HK-2 (cell line): Measurements from ENCODE around the gene HHIPL2.
A peak's percentile ranks its signal among the peaks of the same experiment; 100 is the strongest.
"Not testable (repeated sequence)": the region's sequence is repeated elsewhere in the genome, so short reads cannot be mapped to it uniquely, and the experiment has no call there.

Experiments
- DNase-seq: peaks from one replicate; pipeline ENCODE4 v3.0.0-alpha.2; 2018; ENCODE audit not compliant: unreplicated experiment

HHIPL2 gene

DNA sequence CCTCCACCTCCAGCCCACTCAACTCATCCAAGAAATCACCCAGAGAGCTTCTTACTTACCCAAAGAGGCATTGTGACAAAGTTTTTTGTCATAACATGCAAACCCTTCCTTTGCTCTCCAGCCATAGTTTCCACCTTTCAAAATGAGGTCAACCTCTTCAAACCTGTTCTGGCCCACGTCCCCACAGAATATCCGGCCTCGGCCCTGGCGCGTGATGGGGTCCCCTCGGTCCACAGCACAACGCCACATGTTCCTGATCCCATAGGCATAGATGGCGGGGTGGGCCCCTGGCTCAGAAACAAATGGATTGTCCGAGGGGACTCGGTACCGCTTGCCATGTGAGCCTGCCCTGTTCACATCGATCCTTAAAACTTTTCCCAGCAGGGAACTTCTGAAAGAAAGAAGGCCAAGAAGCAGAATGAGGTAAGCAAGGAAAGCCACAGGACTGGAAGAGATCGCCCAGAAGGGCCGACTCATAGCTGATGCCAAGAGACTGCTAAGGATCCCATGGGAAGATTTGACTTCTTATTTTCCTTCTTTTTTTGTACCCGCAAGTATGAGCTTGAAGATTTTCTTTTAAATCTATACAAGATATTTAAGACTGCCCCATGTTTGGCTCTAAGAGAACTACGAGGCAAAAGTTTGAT lies 7.8 kb downstream of the HHIPL2 start:
- no peak for DNase-seq

GRCh38 chr1:222535455-222535854 lies 12.4 kb downstream of the HHIPL2 start:
- no peak for DNase-seq

DNA sequence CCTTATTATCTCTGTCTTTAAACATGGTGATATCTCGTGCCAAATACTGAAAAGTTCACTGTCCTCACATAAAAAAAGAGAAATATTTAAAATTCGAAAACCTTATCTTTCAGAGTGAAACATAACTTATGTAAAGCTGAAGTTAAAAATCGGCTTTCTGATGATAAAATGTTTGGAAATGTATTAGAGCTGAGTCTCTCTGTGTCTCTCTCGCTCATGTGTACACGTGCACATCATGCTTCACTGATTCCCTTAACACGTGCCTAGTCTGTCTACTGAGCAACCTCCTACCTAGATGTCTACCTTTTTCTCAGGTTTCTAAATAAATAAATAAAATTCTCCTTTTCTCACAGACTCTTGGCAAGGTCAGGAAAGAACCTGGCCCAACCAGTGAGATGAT lies 17.1 kb downstream of the HHIPL2 start:
- DNase-seq, result no peak

DNA sequence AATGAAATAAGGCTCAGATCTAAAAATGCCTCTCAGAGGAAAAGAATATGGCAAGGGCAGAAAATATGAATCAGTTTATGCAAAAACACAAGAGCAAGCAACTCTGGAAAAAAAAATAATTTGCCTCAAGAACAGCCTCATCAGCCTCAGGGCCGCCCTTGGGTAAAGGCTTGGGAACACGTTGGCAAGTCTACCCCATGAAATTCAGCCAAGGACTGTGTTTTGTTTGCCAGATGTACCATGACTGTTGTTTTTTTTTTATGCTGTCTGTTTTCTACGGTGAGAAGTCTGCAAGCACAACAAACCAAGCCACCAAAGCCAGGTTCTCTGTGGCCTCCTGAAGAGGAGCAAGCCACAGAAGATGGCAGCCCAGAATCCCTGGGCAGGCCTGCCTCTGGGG lies 18.0 kb downstream of the HHIPL2 start:
- no peak for DNase-seq

DNA sequence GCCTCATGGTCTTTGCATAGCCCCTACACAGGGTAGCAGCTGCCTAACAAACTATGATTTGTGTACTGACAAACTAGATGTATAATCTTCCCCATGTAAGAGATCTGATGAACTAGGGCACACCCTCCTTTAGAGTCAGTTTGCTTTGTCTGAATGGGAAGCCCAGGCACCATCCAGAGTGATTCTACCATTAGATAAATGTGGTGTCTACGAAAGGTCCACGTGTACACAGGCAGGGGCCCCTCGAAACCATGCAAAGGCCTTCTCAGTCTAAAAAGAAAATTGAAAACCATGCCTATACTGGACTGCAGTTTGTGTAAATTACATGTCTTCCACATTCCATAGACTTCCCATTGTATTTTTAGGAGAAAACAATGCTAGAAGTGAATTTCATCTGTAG lies 18.7 kb downstream of the HHIPL2 start:
- no peak for DNase-seq

DNA sequence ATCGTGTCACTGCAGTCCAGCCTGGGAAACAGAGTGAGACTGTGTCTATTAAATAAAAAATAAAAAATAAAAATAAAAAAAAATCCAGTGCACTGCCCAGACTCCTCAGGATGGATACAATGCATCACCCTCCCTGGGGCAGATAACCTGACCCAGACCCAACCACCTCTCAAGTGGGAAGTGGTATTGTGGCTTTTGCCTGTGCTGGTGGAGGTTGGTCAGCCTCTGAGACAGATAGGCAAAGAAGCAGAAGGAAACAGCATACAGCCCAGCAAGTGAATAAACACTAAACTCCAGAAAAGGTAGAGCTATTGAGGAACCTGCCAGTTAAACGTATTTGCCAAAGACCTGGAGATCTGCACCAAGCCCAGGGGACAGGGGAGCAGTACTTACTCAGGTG lies 22.0 kb downstream of the HHIPL2 start:
- DNase-seq, result no peak

GRCh38 chr1:222523852-222524251 lies 24.1 kb downstream of the HHIPL2 start:
- DNase-seq, result no peak

DNA sequence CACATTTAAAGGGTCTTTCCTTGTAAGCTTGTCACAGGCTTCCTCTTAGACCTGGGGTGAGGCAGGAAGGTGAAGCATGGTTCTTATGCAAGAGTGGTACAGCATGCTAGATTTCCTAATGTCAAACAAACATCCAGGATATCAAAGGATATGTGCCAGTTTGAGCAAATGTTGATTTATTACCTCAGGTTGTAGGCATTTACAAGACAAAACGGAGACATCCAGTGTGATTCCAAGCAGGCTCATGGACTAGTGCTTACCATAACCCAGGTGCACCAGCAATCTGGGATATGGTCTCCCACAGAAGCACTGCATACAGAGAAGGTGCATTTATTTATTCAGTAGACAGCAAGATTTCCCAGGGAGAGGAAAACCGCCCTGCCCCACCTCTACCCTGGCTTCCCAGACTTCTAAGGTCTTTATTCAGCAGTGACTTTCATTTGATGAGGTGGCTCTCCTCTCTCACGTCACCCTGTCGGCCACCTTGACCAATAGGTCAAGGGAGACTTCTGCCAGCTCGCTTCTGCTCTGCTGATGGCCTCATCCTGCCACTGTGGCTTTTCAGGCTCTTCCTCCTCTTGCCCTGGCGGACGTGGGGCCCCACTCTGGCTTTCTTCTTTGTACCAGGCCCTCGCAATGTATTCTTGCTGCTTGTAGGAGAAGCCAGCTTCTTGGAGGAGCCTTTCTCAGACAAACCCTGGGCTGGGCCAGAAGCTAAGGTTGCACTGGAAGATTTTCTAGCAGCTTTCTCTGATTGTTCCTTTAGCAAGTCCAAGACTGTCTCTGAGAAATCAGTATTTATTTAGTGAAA lies 25.6 kb downstream of the HHIPL2 start:
- DNase-seq, result no peak

GRCh38 chr1:222521299-222522104 lies 26.4 kb downstream of the HHIPL2 start:
- peak; percentile 71 for DNase-seq

DNA sequence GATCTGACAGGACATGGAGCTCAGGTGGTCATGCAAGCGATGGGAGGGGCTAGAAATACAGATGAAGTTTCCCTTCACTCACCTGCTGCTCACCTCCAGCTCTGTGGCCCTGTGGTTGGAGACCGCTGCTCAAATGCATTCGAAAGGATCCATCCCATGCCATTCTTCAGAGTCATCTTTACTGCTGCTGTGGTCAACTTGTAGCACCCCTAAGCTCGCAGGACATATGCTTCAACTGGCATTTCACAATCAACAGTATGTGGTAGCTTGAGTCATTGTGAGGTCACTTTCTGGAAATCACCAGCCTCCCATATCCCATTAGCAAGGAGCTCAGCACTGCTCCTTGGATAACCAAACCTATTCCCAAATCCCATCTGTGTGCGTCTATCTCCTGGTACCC lies 58.4 kb downstream of the HHIPL2 start:
- DNase-seq, result not testable (repeated sequence)

- DNase-seq, result not testable (repeated sequence)
These were observed 60.1 kb downstream of the HHIPL2 start for GRCh38 chr1:222487774-222488173.

- not testable (repeated sequence) for DNase-seq
These were observed 63.9 kb downstream of the HHIPL2 start for GRCh38 chr1:222484005-222484404.

- DNase-seq, result not testable (repeated sequence)
These were observed 68.3 kb downstream of the HHIPL2 start for GRCh38 chr1:222479567-222479966.

- not testable (repeated sequence) for DNase-seq
These were observed 71.5 kb downstream of the HHIPL2 start for GRCh38 chr1:222476436-222476835.

DNA sequence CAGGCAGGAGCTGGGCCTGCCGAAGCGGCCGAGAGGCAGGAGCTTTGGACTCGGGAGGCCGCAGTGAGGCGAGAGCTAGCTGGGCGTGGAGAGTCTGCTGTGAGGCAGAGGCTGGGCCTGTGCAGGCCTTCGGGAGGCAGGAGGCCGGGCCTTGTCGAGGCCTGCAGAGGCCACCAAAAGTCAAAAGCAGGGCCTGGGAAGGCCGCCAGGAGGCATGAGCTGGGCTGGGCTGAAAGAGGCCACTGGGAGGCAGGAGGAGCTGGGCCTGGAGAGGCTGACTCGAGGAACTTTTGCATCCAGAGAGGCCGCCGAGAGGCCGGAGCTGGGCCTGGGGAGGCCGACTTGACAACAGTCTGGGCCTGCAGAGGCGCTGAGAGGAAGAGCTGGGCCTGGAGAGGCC lies 74.2 kb downstream of the HHIPL2 start:
- not testable (repeated sequence) for DNase-seq

DNA sequence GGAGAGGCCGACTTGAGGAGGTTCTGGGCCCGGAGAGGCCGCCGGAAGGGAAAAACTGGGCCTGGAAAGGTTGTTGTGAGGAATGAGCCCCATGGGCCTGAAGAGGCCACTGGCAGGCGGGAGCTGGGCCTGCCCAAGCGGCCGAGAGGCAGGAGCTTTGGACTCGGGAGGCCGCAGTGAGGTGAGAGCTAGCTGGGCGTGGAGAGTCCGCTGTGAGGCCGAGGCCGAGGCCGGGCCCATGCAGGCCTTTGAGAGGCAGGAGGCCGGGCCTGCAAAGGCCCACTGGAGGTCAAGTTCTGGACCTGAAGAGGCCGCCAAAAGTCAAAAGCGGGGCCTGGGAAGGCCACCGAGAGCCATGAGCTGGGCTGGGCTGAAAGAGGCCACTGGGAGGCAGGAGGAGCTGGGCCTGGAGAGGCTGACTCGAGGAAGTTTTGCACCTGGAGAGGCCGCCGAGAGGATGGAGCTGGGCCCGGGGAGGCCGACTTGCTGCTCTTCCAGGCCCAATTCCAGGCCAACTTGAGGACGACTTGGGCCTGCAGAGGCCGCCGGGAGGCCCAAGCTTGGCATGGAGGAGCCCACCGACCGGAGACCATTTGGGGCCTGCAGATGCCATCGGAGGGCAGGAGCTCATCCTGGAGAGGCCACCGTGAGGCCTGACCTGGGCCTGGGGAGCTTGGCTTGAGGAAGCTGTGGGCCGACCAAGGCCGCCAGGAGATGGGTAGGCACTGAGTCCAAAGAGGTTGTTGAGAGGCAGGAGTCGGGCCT lies 74.9 kb downstream of the HHIPL2 start:
- not testable (repeated sequence) for DNase-seq
